ENCODE results near the gene POLR2A. TPM values are rescaled to one million over a fixed set of nuclear protein-coding genes. Genes with fewer than 3 reads are reported as not detected.

POLR2A gene
- total RNA-seq, 3 donors from 2014 or later = 64.2 to 174 (median 88.7) TPM

- Histone ChIP-seq H3K36me3 (peaks cover 5% of the 10 kb centered on the region), H3K4me3 (no peak overlapping the region)
Observed at GRCh38 chr17:7512105-7512504, 27.9 kb downstream of the POLR2A start.

GRCh38 chr17:7512824-7513540 is 28.8 kb downstream of the POLR2A start:
- H3K4me3 ChIP-seq = no peak overlapping the region
- no peak overlapping the region for H3K27ac ChIP-seq
- TF ChIP-seq POLR2A (IDR thresholded peaks at IDR 0.05) (no peak), CTCF (IDR thresholded peaks at IDR 0.05) (no peak), POLR2AphosphoS5 (IDR thresholded peaks at IDR 0.05) (no peak)
- H3K4me1 ChIP-seq = no peaks in the 10 kb centered on the region
- H3K9me3 ChIP-seq = no peaks in the 10 kb centered on the region
- no peaks in the 10 kb centered on the region for H3K27me3 ChIP-seq
- intact Hi-C loops (cut with DNase I; ENCODE audit: low total_unique reads) = loop anchor here (10.0 kb wide), 1 partner anchor 52 kb away; the partner anchor contains the start of gene SENP3
- DNase-seq (ENCODE audit: low spot score in 2 of 2) = no peak
- peaks cover 5% of the 10 kb centered on the region for H3K36me3 ChIP-seq

More at GRCh38 chr17:7512105-7512504, 27.9 kb downstream of the POLR2A start:
- TF ChIP-seq POLR2AphosphoS5 (IDR thresholded peaks at IDR 0.05) = no peak
- Histone ChIP-seq H3K9me3 (no peaks in the 10 kb centered on the region), H3K27me3 (no peaks in the 10 kb centered on the region), H3K4me1 (no peaks in the 10 kb centered on the region), H3K27ac (no peak overlapping the region)
- DNase-seq (ENCODE audit: low spot score in 2 of 2) = no peak
- intact Hi-C loops (cut with DNase I; ENCODE audit: low total_unique reads) = loop anchor here (10.0 kb wide), 1 partner anchor 53 kb away; the partner anchor contains the start of gene SENP3

DNA sequence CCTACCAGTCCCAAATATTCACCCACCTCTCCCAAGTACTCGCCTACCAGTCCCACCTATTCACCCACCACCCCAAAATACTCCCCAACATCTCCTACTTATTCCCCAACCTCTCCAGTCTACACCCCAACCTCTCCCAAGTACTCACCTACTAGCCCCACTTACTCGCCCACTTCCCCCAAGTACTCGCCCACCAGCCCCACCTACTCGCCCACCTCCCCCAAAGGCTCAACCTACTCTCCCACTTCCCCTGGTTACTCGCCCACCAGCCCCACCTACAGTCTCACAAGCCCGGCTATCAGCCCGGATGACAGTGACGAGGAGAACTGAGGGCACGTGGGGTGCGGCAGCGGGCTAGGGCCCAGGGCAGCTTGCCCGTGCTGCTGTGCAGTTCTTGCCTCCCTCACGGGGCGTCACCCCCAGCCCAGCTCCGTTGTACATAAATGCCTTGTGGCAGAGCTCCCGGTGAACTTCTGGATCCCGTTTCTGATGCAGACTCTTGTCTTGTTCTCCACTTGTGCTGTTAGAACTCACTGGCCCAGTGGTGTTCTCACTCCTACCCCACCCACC is 29.8 kb downstream of the POLR2A start:
- H3K36me3 ChIP-seq = peaks cover 5% of the 10 kb centered on the region
- DNase-seq (ENCODE audit: low spot score in 2 of 2) = no peak
- no peak overlapping the region for H3K4me3 ChIP-seq
- intact Hi-C loops (cut with DNase I; ENCODE audit: low total_unique reads) = loop anchor here (10.0 kb wide), 1 partner anchor 51 kb away; the partner anchor contains the start of gene SENP3
- TF ChIP-seq POLR2AphosphoS5 (IDR thresholded peaks at IDR 0.05) = no peak
- no peak for TF ChIP-seq CTCF (IDR thresholded peaks at IDR 0.05)
- no peak for TF ChIP-seq POLR2A (IDR thresholded peaks at IDR 0.05)
- no peaks in the 10 kb centered on the region for H3K9me3 ChIP-seq
- peak overlapping the region in 1 of 2 donors; percentile 38 for H3K27ac ChIP-seq
- H3K27me3 ChIP-seq = no peaks in the 10 kb centered on the region
- H3K4me1 ChIP-seq = no peaks in the 10 kb centered on the region

DNA sequence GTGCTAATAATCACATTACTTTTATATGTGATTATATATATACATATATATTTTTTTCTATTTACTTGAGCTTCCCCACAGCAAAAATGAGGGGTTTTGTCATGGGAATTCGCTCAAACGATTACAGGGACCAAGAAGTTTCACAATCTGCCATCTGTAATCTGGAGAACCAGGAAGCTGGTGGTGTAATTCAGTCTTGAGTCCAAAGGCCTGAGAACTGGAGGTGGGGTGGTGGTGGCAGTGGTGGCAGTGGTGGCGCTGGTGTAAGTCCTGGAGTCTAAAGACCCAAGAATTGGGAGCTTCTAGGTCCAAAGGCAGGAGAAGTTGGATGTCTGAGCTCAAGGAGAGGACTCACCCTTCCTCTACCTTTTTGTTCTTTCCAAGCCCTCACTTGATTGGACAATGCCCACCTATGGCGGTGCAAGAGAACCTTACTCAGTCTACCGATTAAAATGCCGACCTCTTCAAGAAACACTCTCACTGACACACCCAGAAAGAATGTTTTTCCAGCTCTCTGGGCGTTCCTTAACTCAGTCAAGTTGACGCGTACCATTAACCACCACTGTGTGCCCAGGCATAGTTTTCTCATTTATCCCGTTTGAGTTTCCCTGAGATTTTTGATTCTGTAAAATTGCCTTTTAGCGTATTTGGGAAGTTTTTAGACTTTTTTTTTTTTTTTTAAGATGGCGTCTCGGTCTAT is 31.9 kb downstream of the POLR2A start:
- H3K4me1 ChIP-seq = no peaks in the 10 kb centered on the region
- no peak for TF ChIP-seq POLR2AphosphoS5 (IDR thresholded peaks at IDR 0.05)
- no peak for TF ChIP-seq CTCF (IDR thresholded peaks at IDR 0.05)
- no peak for TF ChIP-seq POLR2A (IDR thresholded peaks at IDR 0.05)
- H3K36me3 ChIP-seq = no peaks in the 10 kb centered on the region
- DNase-seq (ENCODE audit: low spot score in 2 of 2) = no peak
- H3K27me3 ChIP-seq = no peaks in the 10 kb centered on the region
- intact Hi-C loops (cut with DNase I; ENCODE audit: low total_unique reads) = loop anchor here (10.0 kb wide), 1 partner anchor 49 kb away; the partner anchor contains the start of gene SENP3
- H3K4me3 ChIP-seq = no peak overlapping the region
- H3K27ac ChIP-seq = no peak overlapping the region
- H3K9me3 ChIP-seq = no peaks in the 10 kb centered on the region

DNA sequence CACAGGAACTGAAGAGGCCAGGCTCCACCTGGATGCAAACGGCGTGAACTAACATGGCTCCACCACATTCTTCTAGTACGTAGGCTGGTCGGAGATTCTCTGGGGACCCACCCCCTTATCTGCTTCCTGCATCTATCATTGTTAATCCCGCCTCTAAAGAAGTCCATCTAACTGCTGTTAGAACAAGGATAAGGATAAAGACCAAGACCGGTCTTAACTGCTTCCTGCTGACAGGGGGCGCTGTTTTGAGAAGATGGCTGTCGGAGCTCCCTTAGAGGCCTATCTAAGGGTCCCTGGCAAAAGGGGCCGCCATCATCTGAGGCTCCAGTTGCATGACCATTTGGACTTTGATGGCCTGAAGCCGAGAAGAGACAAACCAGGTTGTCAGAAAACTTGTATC is 38.9 kb downstream of the POLR2A start:
- TF ChIP-seq POLR2A (IDR thresholded peaks at IDR 0.05) (no peak), CTCF (IDR thresholded peaks at IDR 0.05) (peak in 2 of 3 donors; percentile 19 to 27)
- intact Hi-C loops (cut with DNase I; ENCODE audit: low total_unique reads) = no loop called here
- H3K9me3 ChIP-seq = peaks cover 1 to 7% of the 10 kb centered on the region in 2 donors
- no peak overlapping the region for H3K27ac ChIP-seq
- H3K36me3 ChIP-seq = no peaks in the 10 kb centered on the region
- H3K4me1 ChIP-seq = no peaks in the 10 kb centered on the region
- no peak for DNase-seq (ENCODE audit: low spot score in 2 of 2)
- H3K27me3 ChIP-seq = no peaks in the 10 kb centered on the region
- H3K4me3 ChIP-seq = no peak overlapping the region

Measured in breast epithelium (tissue), 4 donors.